ENCODE results near the gene PARP1.
A peak's percentile ranks its signal among the peaks of the same experiment; 100 is the strongest.

- TF ChIP-seq CTCF (IDR thresholded peaks at IDR 0.05) (no peak), POLR2A (IDR thresholded peaks at IDR 0.05) (peak in 1 of 2 donors; percentile 39)
Observed at GRCh38 chr1:226411619-226412018, 3.7 kb upstream of the PARP1 start.
